Left renal cortex interstitium (tissue), 4 donors: ENCODE measurements around the gene KREMEN1. TPM values are rescaled to one million over a fixed set of nuclear protein-coding genes. Genes with fewer than 3 reads are reported as not detected.

Experiments
- DNase-seq, 4 donors: peaks; one replicate each; pipeline ENCODE4 v3.0.0-alpha.2; 2013; ENCODE audit warnings: low read depth in 4 of 4, low spot score in 2 of 4, missing footprints in 1 of 4
- polyA plus RNA-seq, 4 donors: library from polyadenylated mRNA; unstranded; fragments of 120-200 nt; gene quantifications; one replicate each; pipeline ENCODE4 v1.2.1, GENCODE V29; 2013; ENCODE audit not compliant: insufficient read length in 4 of 4

Gene KREMEN1
- polyA plus RNA-seq, 4 donors: 23.5 to 24.9 (median 24.6) TPM

GRCh38 chr22:29167032-29167911 is 94.4 kb downstream of the KREMEN1 start:
- DNase-seq: no peak

GRCh38 chr22:29171721-29172120 is 98.9 kb downstream of the KREMEN1 start:
- no peak for DNase-seq

- no peak for DNase-seq
These were observed 99.4 kb downstream of the KREMEN1 start for GRCh38 chr22:29172216-29172615.

GRCh38 chr22:29175312-29175835 is 102.5 kb downstream of the KREMEN1 start:
- no peak for DNase-seq

GRCh38 chr22:29183971-29184848 is 111.4 kb downstream of the KREMEN1 start:
- DNase-seq: no peak

- no peak for DNase-seq
These were observed 112.1 kb downstream of the KREMEN1 start for GRCh38 chr22:29184849-29185490.

- no peak for DNase-seq
These were observed 113.5 kb downstream of the KREMEN1 start for GRCh38 chr22:29186302-29186701.

GRCh38 chr22:29187831-29188230 is 115.0 kb downstream of the KREMEN1 start:
- DNase-seq: no peak

- DNase-seq: no peak
These were observed 117.2 kb downstream of the KREMEN1 start for GRCh38 chr22:29190051-29190450.

GRCh38 chr22:29190918-29191317 is 118.1 kb downstream of the KREMEN1 start:
- no peak for DNase-seq

- DNase-seq: no peak
These were observed 120.2 kb downstream of the KREMEN1 start for GRCh38 chr22:29193021-29193420.

GRCh38 chr22:29194184-29194583 is 121.3 kb downstream of the KREMEN1 start:
- no peak for DNase-seq

- no peak for DNase-seq
These were observed 122.5 kb downstream of the KREMEN1 start for GRCh38 chr22:29195118-29195963.

- DNase-seq: no peak
These were observed 123.3 kb downstream of the KREMEN1 start for GRCh38 chr22:29195964-29196666.

GRCh38 chr22:29197096-29197495 is 124.3 kb downstream of the KREMEN1 start:
- no peak for DNase-seq

- no peak for DNase-seq
These were observed 125.4 kb downstream of the KREMEN1 start for GRCh38 chr22:29198240-29198639.

- DNase-seq: no peak
These were observed 127.0 kb downstream of the KREMEN1 start for GRCh38 chr22:29199702-29200400.

GRCh38 chr22:29200901-29201300 is 128.1 kb downstream of the KREMEN1 start:
- DNase-seq: no peak

- peak in 2 of 4 donors; percentile 50 to 51 for DNase-seq
These were observed 128.9 kb downstream of the KREMEN1 start for GRCh38 chr22:29201782-29202181.
